Measurements from ENCODE around the gene POLR3F. TPM values are rescaled to one million over a fixed set of nuclear protein-coding genes. Genes with fewer than 3 reads are reported as not detected.
"Not testable (repeated sequence)": the region's sequence is repeated elsewhere in the genome, so short reads cannot be mapped to it uniquely, and the experiment has no call there.

POLR3F gene
- polyA plus RNA-seq, 1 donor from 2014 or later: 47.3 TPM

DNA sequence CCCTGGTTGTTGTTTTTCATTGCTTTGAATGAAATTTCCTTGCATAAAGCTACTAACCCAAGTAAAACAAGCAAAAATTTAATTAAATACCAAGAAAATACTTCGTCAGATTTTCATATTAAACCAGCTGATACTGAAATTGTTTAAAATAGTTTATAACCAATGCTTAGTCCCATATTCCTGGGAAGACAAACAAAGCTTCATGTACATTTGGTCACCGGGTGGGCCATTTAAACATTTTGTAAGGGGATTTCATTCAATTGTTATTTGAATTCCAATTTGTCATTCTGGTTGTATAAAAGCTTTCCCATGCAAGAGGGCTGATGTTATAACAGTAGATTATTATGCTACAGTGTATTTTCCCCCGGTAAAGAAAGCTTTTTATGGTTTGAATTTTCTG lies 30.4 kb downstream of the POLR3F start:
- no peaks in the 10 kb centered on the region for H3K27me3 ChIP-seq (ENCODE audit: insufficient read depth, low read depth, low read length)
- H3K9ac ChIP-seq (ENCODE audit: low read length): peak overlapping the region; percentile 75
- H3K4me3 ChIP-seq (ENCODE audit: low read length): peak overlapping the region; percentile 85
- peaks cover 3% of the 10 kb centered on the region for H3K79me2 ChIP-seq (replicated peaks; ENCODE audit: insufficient read depth, low read length)
- no peaks in the 10 kb centered on the region for H3K9me3 ChIP-seq (ENCODE audit: low read length)
- H3K9me2 ChIP-seq (ENCODE audit: insufficient read depth, low read length): no peaks in the 10 kb centered on the region
- peak overlapping the region; percentile 83 for H3K4me2 ChIP-seq (ENCODE audit: low read length)
- no peaks in the 10 kb centered on the region for H3K36me3 ChIP-seq (ENCODE audit: insufficient read depth, low read length)
- peak overlapping the region; percentile 88 for H3K27ac ChIP-seq (ENCODE audit: low read length)
- TF ChIP-seq POLR2AphosphoS5 (IDR thresholded peaks at IDR 0.05) (no peak), EP300 (conservative IDR thresholded peaks at IDR 0.05; ENCODE audit: poor library complexity, severe bottlenecking) (no peak), TAF1 (IDR thresholded peaks at IDR 0.05; ENCODE audit: low read depth) (no peak), SMC3 (conservative IDR thresholded peaks at IDR 0.05; ENCODE audit: poor library complexity) (no peak), EZH2 (IDR thresholded peaks at IDR 0.05; ENCODE audit: borderline replicate concordance, insufficient read depth, low read length, poor library complexity, severe bottlenecking) (no peak), MXI1 (conservative IDR thresholded peaks at IDR 0.05; ENCODE audit: poor library complexity, severe bottlenecking) (no peak), RAD21 (conservative IDR thresholded peaks at IDR 0.05) (no peak)
- TF ChIP-seq, protein P1, sequence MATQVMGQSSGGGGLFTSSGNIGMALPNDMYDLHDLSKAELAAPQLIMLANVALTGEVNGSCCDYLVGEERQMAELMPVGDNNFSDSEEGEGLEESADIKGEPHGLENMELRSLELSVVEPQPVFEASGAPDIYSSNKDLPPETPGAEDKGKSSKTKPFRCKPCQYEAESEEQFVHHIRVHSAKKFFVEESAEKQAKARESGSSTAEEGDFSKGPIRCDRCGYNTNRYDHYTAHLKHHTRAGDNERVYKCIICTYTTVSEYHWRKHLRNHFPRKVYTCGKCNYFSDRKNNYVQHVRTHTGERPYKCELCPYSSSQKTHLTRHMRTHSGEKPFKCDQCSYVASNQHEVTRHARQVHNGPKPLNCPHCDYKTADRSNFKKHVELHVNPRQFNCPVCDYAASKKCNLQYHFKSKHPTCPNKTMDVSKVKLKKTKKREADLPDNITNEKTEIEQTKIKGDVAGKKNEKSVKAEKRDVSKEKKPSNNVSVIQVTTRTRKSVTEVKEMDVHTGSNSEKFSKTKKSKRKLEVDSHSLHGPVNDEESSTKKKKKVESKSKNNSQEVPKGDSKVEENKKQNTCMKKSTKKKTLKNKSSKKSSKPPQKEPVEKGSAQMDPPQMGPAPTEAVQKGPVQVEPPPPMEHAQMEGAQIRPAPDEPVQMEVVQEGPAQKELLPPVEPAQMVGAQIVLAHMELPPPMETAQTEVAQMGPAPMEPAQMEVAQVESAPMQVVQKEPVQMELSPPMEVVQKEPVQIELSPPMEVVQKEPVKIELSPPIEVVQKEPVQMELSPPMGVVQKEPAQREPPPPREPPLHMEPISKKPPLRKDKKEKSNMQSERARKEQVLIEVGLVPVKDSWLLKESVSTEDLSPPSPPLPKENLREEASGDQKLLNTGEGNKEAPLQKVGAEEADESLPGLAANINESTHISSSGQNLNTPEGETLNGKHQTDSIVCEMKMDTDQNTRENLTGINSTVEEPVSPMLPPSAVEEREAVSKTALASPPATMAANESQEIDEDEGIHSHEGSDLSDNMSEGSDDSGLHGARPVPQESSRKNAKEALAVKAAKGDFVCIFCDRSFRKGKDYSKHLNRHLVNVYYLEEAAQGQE (IDR thresholded peaks at IDR 0.05; ENCODE audit: borderline replicate concordance): no peak
- TF ChIP-seq, protein P2, sequence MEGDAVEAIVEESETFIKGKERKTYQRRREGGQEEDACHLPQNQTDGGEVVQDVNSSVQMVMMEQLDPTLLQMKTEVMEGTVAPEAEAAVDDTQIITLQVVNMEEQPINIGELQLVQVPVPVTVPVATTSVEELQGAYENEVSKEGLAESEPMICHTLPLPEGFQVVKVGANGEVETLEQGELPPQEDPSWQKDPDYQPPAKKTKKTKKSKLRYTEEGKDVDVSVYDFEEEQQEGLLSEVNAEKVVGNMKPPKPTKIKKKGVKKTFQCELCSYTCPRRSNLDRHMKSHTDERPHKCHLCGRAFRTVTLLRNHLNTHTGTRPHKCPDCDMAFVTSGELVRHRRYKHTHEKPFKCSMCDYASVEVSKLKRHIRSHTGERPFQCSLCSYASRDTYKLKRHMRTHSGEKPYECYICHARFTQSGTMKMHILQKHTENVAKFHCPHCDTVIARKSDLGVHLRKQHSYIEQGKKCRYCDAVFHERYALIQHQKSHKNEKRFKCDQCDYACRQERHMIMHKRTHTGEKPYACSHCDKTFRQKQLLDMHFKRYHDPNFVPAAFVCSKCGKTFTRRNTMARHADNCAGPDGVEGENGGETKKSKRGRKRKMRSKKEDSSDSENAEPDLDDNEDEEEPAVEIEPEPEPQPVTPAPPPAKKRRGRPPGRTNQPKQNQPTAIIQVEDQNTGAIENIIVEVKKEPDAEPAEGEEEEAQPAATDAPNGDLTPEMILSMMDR (IDR thresholded peaks at IDR 0.05; ENCODE audit: poor library complexity, severe bottlenecking): no peak
- H4K20me1 ChIP-seq (ENCODE audit: insufficient read depth): no peaks in the 10 kb centered on the region
- no peaks in the 10 kb centered on the region for H3F3A ChIP-seq (ENCODE audit: insufficient read depth, low read length, poor library complexity, severe bottlenecking)
- H2AFZ ChIP-seq (ENCODE audit: low read depth, low read length): peak overlapping the region; percentile 94

DNA sequence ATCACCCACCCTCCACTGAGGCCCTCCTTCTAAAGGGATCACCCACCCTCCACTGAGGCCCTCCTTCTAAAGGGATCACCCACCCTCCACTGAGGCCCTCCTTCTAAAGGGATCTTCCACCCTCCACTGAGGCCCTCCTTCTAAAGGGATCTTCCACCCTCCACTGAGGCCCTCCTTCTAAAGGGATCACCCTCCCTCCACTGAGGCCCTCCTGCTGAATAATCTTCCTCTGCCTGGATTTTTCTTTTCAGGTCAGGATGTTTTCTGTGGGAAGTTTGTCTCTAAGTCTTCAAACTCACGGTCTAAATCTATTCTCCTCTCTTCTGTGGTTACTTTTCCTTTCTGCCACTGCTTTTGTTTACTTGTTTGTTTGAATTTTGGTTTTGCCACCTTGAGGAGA lies 34.5 kb downstream of the POLR3F start:
- H3K9me3 ChIP-seq (ENCODE audit: low read length); H4K20me1 ChIP-seq (ENCODE audit: insufficient read depth): not testable (repeated sequence)

DNA sequence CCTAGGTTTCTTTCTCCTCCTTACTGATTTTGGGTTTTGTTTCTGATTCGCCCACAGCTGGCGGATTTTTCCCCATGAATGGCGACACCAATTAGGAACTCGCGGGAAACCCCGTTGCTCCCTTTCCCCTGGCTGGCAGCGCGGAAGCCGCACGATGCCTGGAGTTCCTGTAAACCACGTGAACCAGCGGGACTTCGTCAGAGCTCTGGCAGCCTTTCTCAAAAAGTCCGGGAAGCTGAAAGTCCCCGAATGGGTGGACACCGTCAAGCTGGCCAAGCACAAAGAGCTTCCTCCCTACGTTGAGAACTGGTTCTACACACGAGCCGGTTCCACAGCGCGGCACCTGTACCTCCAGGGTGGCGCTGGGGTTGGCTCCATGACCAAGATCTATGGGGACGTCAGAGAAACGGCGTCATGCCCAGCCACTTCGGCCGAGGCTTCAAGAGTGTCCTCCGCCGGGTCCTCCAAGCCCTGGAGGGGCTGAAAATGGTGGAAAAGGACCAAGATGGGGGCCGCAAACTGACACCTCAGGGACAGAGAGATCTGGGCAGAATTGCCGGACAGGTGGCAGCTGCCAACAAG lies 37.4 kb downstream of the POLR3F start:
- Histone ChIP-seq H3K27ac (ENCODE audit: low read length) (no peak overlapping the region), H2AFZ (ENCODE audit: low read depth, low read length) (no peak overlapping the region), H3K9me3 (ENCODE audit: low read length) (no peaks in the 10 kb centered on the region), H3F3A (ENCODE audit: insufficient read depth, low read length, poor library complexity, severe bottlenecking) (no peaks in the 10 kb centered on the region), H3K9me2 (ENCODE audit: insufficient read depth, low read length) (no peaks in the 10 kb centered on the region), H3K4me2 (ENCODE audit: low read length) (no peak overlapping the region), H3K9ac (ENCODE audit: low read length) (no peak overlapping the region), H3K79me2 (replicated peaks; ENCODE audit: insufficient read depth, low read length) (peaks cover 14% of the 10 kb centered on the region), H3K4me3 (ENCODE audit: low read length) (no peak overlapping the region), H4K20me1 (ENCODE audit: insufficient read depth) (no peaks in the 10 kb centered on the region), H3K36me3 (ENCODE audit: insufficient read depth, low read length) (no peaks in the 10 kb centered on the region), H3K27me3 (ENCODE audit: insufficient read depth, low read depth, low read length) (no peaks in the 10 kb centered on the region)
- TF ChIP-seq RAD21 (conservative IDR thresholded peaks at IDR 0.05) (no peak), EP300 (conservative IDR thresholded peaks at IDR 0.05; ENCODE audit: poor library complexity, severe bottlenecking) (no peak), TAF1 (IDR thresholded peaks at IDR 0.05; ENCODE audit: low read depth) (no peak), SMC3 (conservative IDR thresholded peaks at IDR 0.05; ENCODE audit: poor library complexity) (no peak), MXI1 (conservative IDR thresholded peaks at IDR 0.05; ENCODE audit: poor library complexity, severe bottlenecking) (no peak), POLR2AphosphoS5 (IDR thresholded peaks at IDR 0.05) (no peak), EZH2 (IDR thresholded peaks at IDR 0.05; ENCODE audit: borderline replicate concordance, insufficient read depth, low read length, poor library complexity, severe bottlenecking) (no peak)
- TF ChIP-seq, protein P1 (IDR thresholded peaks at IDR 0.05; ENCODE audit: borderline replicate concordance): no peak
- TF ChIP-seq, protein P2 (IDR thresholded peaks at IDR 0.05; ENCODE audit: poor library complexity, severe bottlenecking): no peak

More for the DNA sequence above, 34.5 kb downstream of the POLR3F start:
- H2AFZ ChIP-seq (ENCODE audit: low read depth, low read length); H3K9me2 ChIP-seq (ENCODE audit: insufficient read depth, low read length); H3K36me3 ChIP-seq (ENCODE audit: insufficient read depth, low read length); H3K9ac ChIP-seq (ENCODE audit: low read length); H3K4me2 ChIP-seq (ENCODE audit: low read length); H3K27me3 ChIP-seq (ENCODE audit: insufficient read depth, low read depth, low read length); H3F3A ChIP-seq (ENCODE audit: insufficient read depth, low read length, poor library complexity, severe bottlenecking); H3K27ac ChIP-seq (ENCODE audit: low read length); H3K4me3 ChIP-seq (ENCODE audit: low read length); H3K79me2 ChIP-seq (replicated peaks; ENCODE audit: insufficient read depth, low read length): not testable (repeated sequence)

All from neural cell (in vitro differentiated cells).